Trophoblast cell (in vitro differentiated cells and primary cell): ENCODE measurements around the gene MAST4.

Experiments used
- DNase-seq, 2 donors: peaks; one replicate each; pipeline ENCODE4 v3.0.0-alpha.2; 2016
- H2AFZ ChIP-seq: 2 replicates; pipeline ENCODE4 v1.6.1; 2013; ENCODE audit warnings: low read length, moderate library complexity, mild to moderate bottlenecking; ENCODE audit not compliant: insufficient read depth, poor library complexity
- H2AK5ac ChIP-seq: 2 replicates; pipeline ENCODE4 v1.6.1; 2013; ENCODE audit warnings: mild to moderate bottlenecking, low read length
- H2BK120ac ChIP-seq: 2 replicates; pipeline ENCODE4 v1.6.1; 2013; ENCODE audit warnings: low read length, mild to moderate bottlenecking, moderate library complexity; ENCODE audit not compliant: insufficient read depth, poor library complexity
- H2BK12ac ChIP-seq: 2 replicates; pipeline ENCODE4 v1.6.1; 2013; ENCODE audit warnings: mild to moderate bottlenecking, low read length, moderate library complexity
- H2BK5ac ChIP-seq: 2 replicates; pipeline ENCODE4 v1.6.1; 2013; ENCODE audit warnings: low read length, low read depth, moderate library complexity, mild to moderate bottlenecking; ENCODE audit not compliant: poor library complexity
- H3K14ac ChIP-seq: 2 replicates; pipeline ENCODE4 v1.6.1; 2013; ENCODE audit warnings: mild to moderate bottlenecking, low read length
- H3K18ac ChIP-seq: 2 replicates; pipeline ENCODE4 v1.6.1; 2013; ENCODE audit warnings: mild to moderate bottlenecking, low read length
- H3K23ac ChIP-seq: 2 replicates; pipeline ENCODE4 v1.6.1; 2013; ENCODE audit warnings: low read length
- H3K27ac ChIP-seq: 2 replicates; pipeline ENCODE4 v1.5.1; 2013; ENCODE audit warnings: low read depth, mild to moderate bottlenecking, inconsistent platforms, low read length, moderate library complexity
- H3K27me3 ChIP-seq: 2 replicates; pipeline ENCODE4 v1.6.1; 2013; ENCODE audit warnings: inconsistent platforms, mild to moderate bottlenecking, low read length, moderate library complexity; ENCODE audit not compliant: insufficient read depth
- H3K36me3 ChIP-seq, 2 experiments: 1 replicate in 1 of 2; 2 replicates in 1 of 2; pipeline ENCODE4 v1.6.1; 2013; ENCODE audit warnings: low read length in 2 of 2, mild to moderate bottlenecking in 2 of 2, moderate library complexity in 1 of 2; ENCODE audit not compliant: insufficient read depth in 2 of 2, control insufficient read depth in 1 of 2
- H3K4ac ChIP-seq: 2 replicates; pipeline ENCODE4 v1.6.1; 2013; ENCODE audit warnings: low read depth, mild to moderate bottlenecking, low read length, moderate library complexity
- H3K4me1 ChIP-seq, 2 experiments: 1 replicate in 1 of 2; 2 replicates in 1 of 2; pipeline ENCODE4 v1.6.1; 2013; ENCODE audit warnings: low read length in 2 of 2, mild to moderate bottlenecking in 2 of 2, moderate library complexity in 1 of 2; ENCODE audit not compliant: insufficient read depth in 2 of 2, control insufficient read depth in 1 of 2
- H3K4me2 ChIP-seq: 2 replicates; pipeline ENCODE4 v1.6.1; 2013; ENCODE audit warnings: inconsistent platforms, mild to moderate bottlenecking, low read length, moderate library complexity
- H3K4me3 ChIP-seq: 2 replicates; pipeline ENCODE4 v1.5.1; 2013; ENCODE audit warnings: mild to moderate bottlenecking, low read depth, low read length, inconsistent platforms
- H3K79me1 ChIP-seq: one replicate; pipeline ENCODE4 v1.6.1; 2013; ENCODE audit warnings: low read length
- H3K79me2 ChIP-seq: 2 replicates; pipeline ENCODE4 v1.6.1; 2013; ENCODE audit warnings: low read length, mild to moderate bottlenecking; ENCODE audit not compliant: control insufficient read depth, insufficient read depth, poor library complexity
- H3K9ac ChIP-seq: 2 replicates; pipeline ENCODE4 v1.6.1; 2013; ENCODE audit warnings: mild to moderate bottlenecking, low read length
- H3K9me3 ChIP-seq: 2 replicates; pipeline ENCODE4 v1.6.1; 2013; ENCODE audit warnings: low read depth, mild to moderate bottlenecking, control low read depth, inconsistent platforms, low read length; ENCODE audit not compliant: insufficient read depth
- H4K12ac ChIP-seq: 2 replicates; pipeline ENCODE4 v1.6.1; 2013; ENCODE audit warnings: low read depth, mild to moderate bottlenecking, low read length, moderate library complexity
- H4K8ac ChIP-seq: 2 replicates; pipeline ENCODE4 v1.6.1; 2013; ENCODE audit warnings: low read depth, mild to moderate bottlenecking, low read length, moderate library complexity
- H4K91ac ChIP-seq: one replicate; pipeline ENCODE4 v1.6.1; 2013; ENCODE audit warnings: low read depth, mild to moderate bottlenecking, low read length, moderate library complexity
- WGBS: extraction: QIAGEN DNeasy Blood & Tissue Kit; methylation state at CpG from one replicate; pipeline ENCODE4 v1.1.7; 2013; ENCODE audit warnings: missing lambda C conversion rate; ENCODE audit not compliant: insufficient read length, insufficient coverage; ENCODE audit errors: extremely low coverage; 5-methylcytosine and 5-hydroxymethylcytosine counted together

MAST4 gene

GRCh38 chr5:66697796-66698564, 101.8 kb downstream of the MAST4 start:
- no peak overlapping the region for H2BK12ac ChIP-seq
- no peaks in the 10 kb centered on the region for H3K79me1 ChIP-seq
- H3K4me2 ChIP-seq, result no peak overlapping the region

GRCh38 chr5:66701244-66701643, 105.1 kb downstream of the MAST4 start:
- H3K79me2 ChIP-seq, result no peaks in the 10 kb centered on the region
- H3K4me3 ChIP-seq, result no peak overlapping the region
- WGBS, result no CpG with 5 or more reads among the region's 1 CpG
- H4K91ac ChIP-seq, result no peak overlapping the region
- no peak overlapping the region for H2BK120ac ChIP-seq
- H3K27ac ChIP-seq, result no peak overlapping the region
- H3K27me3 ChIP-seq, result no peaks in the 10 kb centered on the region
- no peak overlapping the region for H4K8ac ChIP-seq
- no peak overlapping the region for H2AK5ac ChIP-seq
- peaks cover 3 to 4% of the 10 kb centered on the region in 2 experiments for H3K4me1 ChIP-seq
- no peaks in the 10 kb centered on the region for H3K36me3 ChIP-seq
- no peaks in the 10 kb centered on the region for H3K9me3 ChIP-seq
- H4K12ac ChIP-seq, result no peak overlapping the region
- H3K79me1 ChIP-seq, result no peaks in the 10 kb centered on the region
- no peak overlapping the region for H3K4ac ChIP-seq
- no peak overlapping the region for H3K18ac ChIP-seq
- no peak overlapping the region for H3K23ac ChIP-seq
- H2AFZ ChIP-seq, result no peak overlapping the region
- H3K14ac ChIP-seq, result no peak overlapping the region
- no peak overlapping the region for H2BK5ac ChIP-seq
- DNase-seq, result no peak
- no peak overlapping the region for H3K4me2 ChIP-seq
- H3K9ac ChIP-seq, result no peak overlapping the region
- no peak overlapping the region for H2BK12ac ChIP-seq

More at GRCh38 chr5:66697796-66698564, 101.8 kb downstream of the MAST4 start:
- H3K4ac ChIP-seq, result no peak overlapping the region
- H3K23ac ChIP-seq, result no peak overlapping the region
- peaks cover 3 to 4% of the 10 kb centered on the region in 2 experiments for H3K4me1 ChIP-seq
- no peak overlapping the region for H3K27ac ChIP-seq
- H2AFZ ChIP-seq, result no peak overlapping the region
- H2AK5ac ChIP-seq, result no peak overlapping the region
- no CpG with 5 or more reads among the region's 6 CpGs for WGBS
- H3K36me3 ChIP-seq, result no peaks in the 10 kb centered on the region
- no peak overlapping the region for H4K8ac ChIP-seq
- no peaks in the 10 kb centered on the region for H3K27me3 ChIP-seq
- peak in 1 of 2 donors; percentile 8 for DNase-seq
- no peak overlapping the region for H4K91ac ChIP-seq
- H3K9me3 ChIP-seq, result no peaks in the 10 kb centered on the region
- no peak overlapping the region for H3K18ac ChIP-seq
- no peak overlapping the region for H2BK120ac ChIP-seq
- H3K79me2 ChIP-seq, result no peaks in the 10 kb centered on the region
- no peak overlapping the region for H3K4me3 ChIP-seq
- H3K14ac ChIP-seq, result no peak overlapping the region
- no peak overlapping the region for H2BK5ac ChIP-seq
- no peak overlapping the region for H3K9ac ChIP-seq
- no peak overlapping the region for H4K12ac ChIP-seq

GRCh38 chr5:66702426-66702825, 106.2 kb downstream of the MAST4 start:
- Histone ChIP-seq H3K23ac (no peak overlapping the region), H4K8ac (no peak overlapping the region), H3K18ac (no peak overlapping the region), H3K4ac (no peak overlapping the region), H4K12ac (no peak overlapping the region), H2BK5ac (no peak overlapping the region), H3K79me2 (no peaks in the 10 kb centered on the region), H3K36me3 (no peaks in the 10 kb centered on the region), H3K4me1 (peaks cover 3 to 4% of the 10 kb centered on the region in 2 experiments), H2AFZ (no peak overlapping the region), H4K91ac (no peak overlapping the region), H3K9me3 (no peaks in the 10 kb centered on the region), H3K27ac (no peak overlapping the region), H2BK12ac (no peak overlapping the region), H3K79me1 (no peaks in the 10 kb centered on the region), H3K4me3 (no peak overlapping the region), H2AK5ac (no peak overlapping the region), H3K27me3 (no peaks in the 10 kb centered on the region), H3K9ac (no peak overlapping the region), H2BK120ac (no peak overlapping the region), H3K14ac (no peak overlapping the region), H3K4me2 (no peak overlapping the region)
- DNase-seq, result no peak
- no CpG with 5 or more reads among the region's 3 CpGs for WGBS

GRCh38 chr5:66704790-66705425, 108.7 kb downstream of the MAST4 start:
- no peak overlapping the region for H2BK5ac ChIP-seq
- no peaks in the 10 kb centered on the region for H3K79me1 ChIP-seq
- H3K4ac ChIP-seq, result no peak overlapping the region
- no peaks in the 10 kb centered on the region for H3K4me1 ChIP-seq
- no peak overlapping the region for H4K8ac ChIP-seq
- no peak overlapping the region for H2AK5ac ChIP-seq
- WGBS, result no CpG with 5 or more reads among the region's 3 CpGs
- H3K36me3 ChIP-seq, result no peaks in the 10 kb centered on the region
- H3K27me3 ChIP-seq, result no peaks in the 10 kb centered on the region
- no peak overlapping the region for H2BK12ac ChIP-seq
- no peaks in the 10 kb centered on the region for H3K79me2 ChIP-seq
- no peak overlapping the region for H3K4me2 ChIP-seq
- no peak overlapping the region for H3K18ac ChIP-seq
- H3K9me3 ChIP-seq, result no peaks in the 10 kb centered on the region
- H3K14ac ChIP-seq, result no peak overlapping the region
- no peak overlapping the region for H2BK120ac ChIP-seq
- no peak for DNase-seq
- no peak overlapping the region for H3K9ac ChIP-seq
- no peak overlapping the region for H3K27ac ChIP-seq
- H3K4me3 ChIP-seq, result no peak overlapping the region
- H2AFZ ChIP-seq, result no peak overlapping the region
- no peak overlapping the region for H3K23ac ChIP-seq
- H4K91ac ChIP-seq, result no peak overlapping the region
- no peak overlapping the region for H4K12ac ChIP-seq
